ENCODE data around the gene TCOF1.

Gene TCOF1

DNA sequence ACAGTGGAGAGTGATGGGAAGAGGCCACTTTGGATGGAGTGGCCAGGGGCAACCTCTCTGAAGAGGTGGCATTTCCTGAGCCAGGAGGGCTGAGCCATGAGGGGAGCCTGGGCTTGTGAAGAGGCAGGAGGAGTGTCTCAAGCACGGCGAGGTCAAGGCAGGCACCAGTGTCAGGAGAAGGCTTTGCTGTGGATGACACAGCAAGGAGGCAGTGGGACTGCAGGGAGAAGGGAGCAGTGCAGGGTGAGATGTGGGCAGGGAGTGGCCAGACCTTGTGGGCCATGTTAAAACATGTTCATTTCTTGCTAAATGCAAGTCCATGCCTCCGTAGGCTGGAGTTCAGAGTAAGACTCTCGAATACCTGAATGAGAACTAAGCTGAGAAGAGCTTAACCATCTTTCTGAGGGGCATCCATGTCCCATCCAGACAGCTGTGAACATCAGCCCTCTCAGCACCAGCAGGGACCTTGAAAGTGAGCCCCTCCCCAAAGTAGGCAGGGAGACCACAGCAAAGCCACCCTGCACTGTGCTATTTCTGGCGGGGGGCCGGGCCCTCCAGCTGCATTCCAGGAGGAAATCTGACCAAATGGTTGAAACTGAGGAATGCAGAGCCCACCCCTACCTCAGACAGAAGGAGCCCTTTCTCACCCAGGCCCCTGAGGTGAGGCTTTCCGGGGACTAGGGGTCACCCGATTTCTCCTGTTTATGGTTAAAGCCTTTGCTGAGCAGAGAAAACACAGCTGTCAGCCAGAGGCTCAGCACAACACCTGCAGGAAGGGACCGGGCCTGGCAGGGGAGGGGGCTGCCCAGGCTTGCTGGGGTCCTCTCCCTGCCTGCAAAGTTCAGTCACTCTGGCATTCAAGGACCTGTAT, 38.6 kb upstream of the TCOF1 start:
- TF ChIP-seq POLR2A (IDR thresholded peaks at IDR 0.05; ENCODE audit: low read length) (no peak), GATA1 (IDR thresholded peaks at IDR 0.05; ENCODE audit: low read depth, low read length) (no peak)
- DNase-seq = no peak

DNA sequence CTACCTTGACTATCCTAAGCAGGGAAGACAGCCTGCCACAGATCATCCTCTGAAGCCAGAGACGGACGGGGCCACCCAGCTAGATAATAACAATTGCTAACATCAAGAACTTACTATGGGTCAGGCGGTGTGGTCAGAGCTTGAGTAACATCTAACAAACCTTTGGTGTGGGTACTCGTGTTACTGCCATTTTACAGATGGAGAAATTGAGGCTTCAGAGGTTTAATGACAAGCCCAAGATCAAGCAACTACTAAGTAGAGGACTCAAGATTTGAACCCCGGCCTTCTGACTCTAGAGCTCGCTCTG, 38.1 kb upstream of the TCOF1 start:
- DNase-seq = no peak
- TF ChIP-seq POLR2A (IDR thresholded peaks at IDR 0.05; ENCODE audit: low read length) (no peak), GATA1 (IDR thresholded peaks at IDR 0.05; ENCODE audit: low read depth, low read length) (no peak)

DNA sequence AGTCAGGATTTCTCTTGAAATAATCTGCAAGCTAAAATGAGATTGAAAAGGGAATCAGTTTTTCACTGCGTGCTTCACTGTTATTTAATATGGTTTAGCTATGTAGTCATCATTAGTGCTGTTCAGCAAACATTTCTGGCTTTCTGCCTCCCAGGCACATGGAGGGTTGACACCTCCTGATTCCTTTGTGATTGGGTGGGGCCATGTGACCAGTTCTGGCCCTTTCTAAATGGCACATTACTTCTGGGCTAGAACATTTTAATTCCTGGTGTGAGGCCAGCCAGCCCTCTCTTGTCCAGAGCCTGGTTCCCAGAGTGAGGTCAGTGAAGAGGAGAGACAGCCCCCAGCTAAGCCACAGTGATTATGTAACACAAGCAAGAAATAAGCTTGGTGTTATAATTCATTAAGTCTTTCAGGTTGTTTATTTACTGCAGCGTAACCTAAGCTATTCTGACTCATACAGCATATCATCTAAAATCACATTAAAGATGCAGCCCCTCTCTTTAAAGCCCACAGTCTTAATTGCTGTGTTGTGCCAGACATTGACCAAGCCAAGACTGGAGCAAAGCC, 37.4 kb upstream of the TCOF1 start:
- no peak for DNase-seq
- no peak for TF ChIP-seq POLR2A (IDR thresholded peaks at IDR 0.05; ENCODE audit: low read length)
- no peak for TF ChIP-seq GATA1 (IDR thresholded peaks at IDR 0.05; ENCODE audit: low read depth, low read length)

DNA sequence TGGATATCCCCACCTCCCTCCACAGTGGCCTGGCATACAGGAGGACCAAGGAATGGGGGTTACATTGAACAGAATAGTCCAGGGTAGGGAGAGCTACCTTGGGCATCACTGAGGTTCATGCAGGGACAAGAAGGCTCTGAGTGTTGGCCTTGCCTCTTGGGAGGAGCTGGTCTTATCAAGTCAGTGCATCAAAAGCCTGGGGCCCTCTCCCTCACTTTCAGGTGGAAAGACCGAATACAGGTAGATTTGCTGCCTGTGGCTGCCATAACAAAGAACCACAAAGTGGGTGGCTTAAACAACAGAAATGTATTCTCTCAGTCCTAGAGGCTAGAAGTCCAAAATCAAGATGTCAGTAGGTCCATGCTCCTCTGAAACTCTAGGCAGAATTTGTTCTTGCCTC, 36.3 kb upstream of the TCOF1 start:
- TF ChIP-seq POLR2A (IDR thresholded peaks at IDR 0.05; ENCODE audit: low read length) (no peak), GATA1 (IDR thresholded peaks at IDR 0.05; ENCODE audit: low read depth, low read length) (no peak)

DNA sequence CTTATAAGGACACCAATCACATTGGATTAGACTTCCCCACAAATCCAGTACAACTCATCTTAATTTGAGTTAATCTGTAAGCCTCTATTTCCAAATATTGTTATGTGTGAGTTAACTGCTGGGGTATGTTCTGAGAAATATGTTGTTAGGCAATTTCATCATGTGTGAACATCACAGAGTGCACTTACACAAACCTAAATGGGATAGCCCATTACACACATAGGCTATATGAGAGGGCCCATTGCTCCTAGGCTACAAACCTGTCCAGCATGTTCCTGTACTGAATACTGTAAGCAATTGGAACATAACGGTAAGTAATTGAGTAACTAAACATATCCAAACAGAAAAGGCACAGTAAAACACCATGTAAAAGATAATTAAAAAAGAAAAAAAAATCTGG, 35.7 kb upstream of the TCOF1 start:
- no peak for TF ChIP-seq GATA1 (IDR thresholded peaks at IDR 0.05; ENCODE audit: low read depth, low read length)
- no peak for TF ChIP-seq POLR2A (IDR thresholded peaks at IDR 0.05; ENCODE audit: low read length)
- DNase-seq = no peak

More for the DNA sequence above, 36.3 kb upstream of the TCOF1 start:
- DNase-seq = no peak

DNA sequence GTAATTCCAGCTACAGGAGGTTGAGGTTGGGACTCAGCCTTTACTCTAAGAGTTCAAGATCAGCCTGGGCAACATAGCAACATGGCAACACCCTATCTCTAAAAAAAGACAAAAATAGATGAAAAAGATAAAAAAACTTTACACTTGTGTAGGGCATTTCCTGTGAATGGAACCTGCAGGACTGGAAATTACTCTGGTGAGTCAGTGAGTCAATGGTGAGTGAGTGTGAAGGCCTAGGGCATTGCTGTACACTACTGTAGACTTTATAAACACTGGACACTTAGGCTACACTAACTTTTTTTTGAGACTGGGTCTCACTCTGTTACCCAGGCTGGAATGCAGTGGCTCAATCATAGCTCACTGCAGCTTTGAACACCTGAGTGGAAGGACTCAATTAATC, 35.3 kb upstream of the TCOF1 start:
- no peak for TF ChIP-seq POLR2A (IDR thresholded peaks at IDR 0.05; ENCODE audit: low read length)
- no peak for TF ChIP-seq GATA1 (IDR thresholded peaks at IDR 0.05; ENCODE audit: low read depth, low read length)
- DNase-seq = no peak

DNA sequence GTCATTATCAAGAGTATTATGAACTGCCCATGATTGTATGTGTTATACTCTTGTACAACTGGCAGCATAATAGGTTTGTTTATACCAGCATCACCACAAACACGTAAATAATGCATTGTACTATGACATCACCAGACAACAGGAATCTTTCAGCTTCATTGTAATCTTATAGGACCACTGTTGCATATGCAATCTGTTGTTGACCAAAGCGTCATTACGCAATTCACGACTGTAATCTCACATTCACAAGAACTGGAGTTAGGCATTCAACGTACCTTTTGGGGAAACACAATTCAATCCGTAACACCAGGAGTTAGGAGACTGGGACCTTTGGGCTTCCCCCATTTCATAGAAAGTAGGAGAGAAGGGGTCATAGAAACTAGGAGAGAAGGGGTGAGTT, 34.4 kb upstream of the TCOF1 start:
- peak in 1 of 2 experiments; percentile 16 for DNase-seq
- TF ChIP-seq GATA1 (IDR thresholded peaks at IDR 0.05; ENCODE audit: low read depth, low read length) (no peak), POLR2A (IDR thresholded peaks at IDR 0.05; ENCODE audit: low read length) (no peak)

DNA sequence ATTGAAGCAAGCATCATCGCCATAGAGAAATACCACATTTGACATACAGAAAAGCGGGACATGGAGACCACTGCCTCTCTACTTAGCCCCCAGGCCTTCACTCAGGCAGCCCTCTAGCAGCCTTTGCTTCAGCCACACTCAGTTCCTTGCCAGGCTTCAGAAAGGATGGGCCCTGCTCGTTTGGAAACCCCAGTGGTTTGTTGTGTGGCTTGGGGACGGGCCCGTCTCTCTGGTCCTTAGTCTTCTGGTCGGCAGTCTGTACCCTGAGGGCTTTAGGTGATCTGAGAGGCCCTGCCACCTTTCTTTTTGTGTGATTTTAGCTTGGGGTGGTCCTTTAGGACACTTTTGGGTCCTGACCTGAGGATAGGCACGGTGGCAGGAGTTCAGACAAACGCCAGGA, 33.7 kb upstream of the TCOF1 start:
- DNase-seq = no peak
- TF ChIP-seq POLR2A (IDR thresholded peaks at IDR 0.05; ENCODE audit: low read length) (no peak), GATA1 (IDR thresholded peaks at IDR 0.05; ENCODE audit: low read depth, low read length) (no peak)

DNA sequence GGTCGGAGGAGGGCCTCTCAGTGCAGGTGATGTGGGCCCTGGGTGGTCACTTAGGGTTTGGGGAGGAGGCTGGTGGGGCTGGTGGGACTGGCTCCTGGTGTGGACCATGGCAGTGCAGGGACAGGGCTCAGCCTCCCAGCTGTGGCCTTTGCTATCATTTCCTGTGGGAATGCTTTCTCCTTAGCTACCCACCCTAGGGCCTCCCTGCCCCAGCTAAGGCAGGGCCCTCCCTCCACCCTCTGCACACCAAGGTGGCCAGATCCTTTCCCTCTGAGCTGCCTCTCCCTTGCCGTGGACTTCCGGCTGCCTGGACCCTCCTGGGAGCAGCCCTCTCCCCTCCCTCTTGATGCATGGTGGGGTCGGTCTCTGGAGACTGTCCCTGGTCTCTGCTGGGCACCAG, 32.1 kb upstream of the TCOF1 start:
- no peak for DNase-seq
- TF ChIP-seq GATA1 (IDR thresholded peaks at IDR 0.05; ENCODE audit: low read depth, low read length) (no peak), POLR2A (IDR thresholded peaks at IDR 0.05; ENCODE audit: low read length) (no peak)

DNA sequence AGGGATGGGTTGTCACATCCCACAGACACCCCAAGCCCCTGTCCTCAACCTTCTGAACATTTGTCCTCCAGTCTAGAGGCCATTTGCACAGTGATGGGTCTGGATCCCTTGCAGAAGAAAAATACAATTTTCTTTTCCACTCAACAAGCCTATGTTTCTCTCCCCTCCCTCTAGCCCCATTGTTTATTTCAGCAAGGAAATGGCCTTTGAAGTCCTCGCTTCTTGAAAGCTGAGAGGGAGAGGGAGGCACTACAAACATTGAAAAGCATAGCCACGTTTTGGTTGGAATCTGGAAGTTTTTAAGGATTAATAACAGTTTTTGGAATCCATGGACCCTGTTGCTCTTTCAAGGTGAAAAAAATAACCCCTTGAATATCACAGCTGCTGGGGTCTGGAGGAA, 30.8 kb upstream of the TCOF1 start:
- TF ChIP-seq GATA1 (IDR thresholded peaks at IDR 0.05; ENCODE audit: low read depth, low read length) (no peak), POLR2A (IDR thresholded peaks at IDR 0.05; ENCODE audit: low read length) (no peak)
- no peak for DNase-seq

DNA sequence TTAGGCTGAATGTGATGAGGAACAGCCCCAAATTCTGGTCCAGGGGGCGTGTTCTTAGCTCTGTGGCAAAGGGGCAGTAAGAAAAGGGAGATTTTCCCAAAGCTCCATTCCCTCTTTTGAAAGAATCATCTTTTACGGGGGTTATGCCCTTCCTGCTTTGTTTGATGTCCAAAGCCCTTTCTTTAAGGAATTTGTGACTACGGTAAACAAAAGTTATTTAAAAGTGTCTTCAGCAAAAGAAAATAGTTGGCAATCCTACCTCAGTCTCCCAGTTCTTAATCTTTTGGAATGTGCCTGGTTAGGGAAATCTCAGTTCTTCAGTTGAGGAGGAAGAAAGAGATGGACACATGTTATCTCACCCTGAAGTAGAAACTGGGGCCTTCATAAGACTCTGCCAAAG, 30.4 kb upstream of the TCOF1 start:
- DNase-seq = no peak

DNA sequence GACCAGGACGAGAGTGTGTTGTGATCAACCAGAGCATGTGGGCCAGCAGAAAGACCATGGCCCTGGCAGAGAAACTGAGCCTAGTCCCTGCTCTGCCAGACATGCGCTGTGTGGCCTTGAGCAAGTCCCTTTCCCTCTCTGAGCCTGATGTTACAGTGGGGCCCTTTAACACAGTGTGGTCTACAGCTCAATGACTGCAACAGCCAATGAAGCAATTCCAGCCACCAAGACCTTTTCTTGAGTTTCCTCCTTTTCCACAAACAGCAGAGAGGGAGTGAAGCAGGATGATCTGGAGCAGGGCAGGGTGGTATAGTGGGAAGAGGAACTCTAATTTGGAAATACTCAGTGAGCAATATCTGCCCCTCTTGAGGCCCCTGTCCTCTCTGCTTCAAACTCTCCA, 29.0 kb upstream of the TCOF1 start:
- TF ChIP-seq POLR2A (IDR thresholded peaks at IDR 0.05; ENCODE audit: low read length) = no peak
- no peak for TF ChIP-seq GATA1 (IDR thresholded peaks at IDR 0.05; ENCODE audit: low read depth, low read length)
- DNase-seq = no peak

More for the DNA sequence above, 30.4 kb upstream of the TCOF1 start:
- TF ChIP-seq GATA1 (IDR thresholded peaks at IDR 0.05; ENCODE audit: low read depth, low read length) = no peak
- TF ChIP-seq POLR2A (IDR thresholded peaks at IDR 0.05; ENCODE audit: low read length) = no peak

DNA sequence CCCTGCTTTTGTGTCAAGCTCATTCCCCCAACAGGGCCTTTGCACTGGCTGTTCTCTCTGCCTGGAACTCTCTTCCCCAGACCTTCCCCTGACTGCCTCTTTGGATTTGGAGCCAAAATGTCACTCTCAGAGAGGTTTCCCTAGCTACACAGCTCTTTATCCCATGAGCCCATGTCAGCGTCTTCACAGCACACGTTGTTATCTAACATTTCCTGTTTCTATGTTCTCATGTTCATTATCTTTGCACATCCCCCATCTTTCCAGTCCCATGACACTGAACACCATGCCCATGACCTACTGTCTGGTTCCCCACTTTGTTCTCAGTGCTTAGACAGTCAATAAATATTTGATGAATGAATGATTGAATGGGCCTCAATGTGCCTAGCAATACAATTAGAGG, 28.5 kb upstream of the TCOF1 start:
- no peak for TF ChIP-seq POLR2A (IDR thresholded peaks at IDR 0.05; ENCODE audit: low read length)
- no peak for TF ChIP-seq GATA1 (IDR thresholded peaks at IDR 0.05; ENCODE audit: low read depth, low read length)
- peak; percentile 24 to 69 for DNase-seq

DNA sequence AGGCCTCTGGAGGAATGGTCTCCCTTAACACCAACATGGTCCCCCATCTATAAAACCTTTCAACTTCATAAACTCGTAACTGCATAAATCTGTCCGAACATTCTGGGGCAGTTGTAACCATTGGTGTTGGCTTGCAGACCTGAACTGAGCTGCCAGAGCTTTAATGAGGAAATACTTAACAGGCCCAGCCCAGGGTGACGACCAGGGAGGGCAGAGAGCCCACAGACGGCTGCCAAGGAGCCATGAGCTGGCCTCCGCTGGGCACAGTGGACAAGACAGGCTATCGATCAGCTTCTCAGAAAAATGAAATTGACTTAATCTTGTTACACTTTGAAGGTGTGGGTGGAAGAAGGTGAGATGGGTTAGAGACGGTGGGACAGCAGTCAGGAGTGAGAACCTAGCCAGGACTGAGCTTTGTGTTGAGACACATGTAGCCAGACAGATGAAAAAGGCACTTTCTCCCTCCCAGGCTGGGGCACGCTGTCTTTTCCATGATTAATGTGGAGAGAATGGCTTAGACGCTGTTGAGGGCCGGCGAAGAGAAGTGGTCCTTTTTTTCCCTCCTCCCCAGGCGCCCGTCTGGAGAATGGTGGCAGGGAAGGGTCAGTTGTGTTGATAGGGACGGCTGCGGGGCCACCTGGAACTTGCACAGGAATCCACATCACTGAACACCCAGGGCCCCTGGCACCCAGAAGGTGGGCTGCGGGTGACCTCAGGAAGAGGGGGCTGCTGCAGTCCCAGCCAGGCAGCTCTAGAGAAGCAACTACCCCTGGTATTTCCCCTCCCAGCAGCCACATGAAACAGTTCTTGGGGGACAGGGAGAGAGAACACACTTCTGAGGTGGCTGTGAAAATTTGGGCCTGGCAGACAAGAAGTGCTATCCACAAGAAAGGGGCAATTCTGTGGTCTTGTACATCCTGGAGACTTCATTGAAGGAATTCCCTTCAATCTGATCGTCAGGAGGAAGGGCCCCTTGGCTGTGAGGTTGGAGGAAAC, 27.3 kb upstream of the TCOF1 start:
- TF ChIP-seq GATA1 (IDR thresholded peaks at IDR 0.05; ENCODE audit: low read depth, low read length) (no peak), POLR2A (IDR thresholded peaks at IDR 0.05; ENCODE audit: low read length) (no peak)
- no peak for DNase-seq

Measured in erythroblast (primary cell).